HL-60 (cell line): ENCODE data around the gene CDK17.
A peak's percentile ranks its signal among the peaks of the same experiment; 100 is the strongest.
"Not testable (repeated sequence)": the region's sequence is repeated elsewhere in the genome, so short reads cannot be mapped to it uniquely, and the experiment has no call there.

Experiments
- DNase-seq, 2 experiments: peaks; one replicate each; pipeline ENCODE4 v3.0.0-alpha.2; 2010 to 2020; ENCODE audit warnings: low read depth in 1 of 2, low spot score in 1 of 2
- H3K27ac ChIP-seq: fragments of 250-450 bp; sonication (Bioruptor Pico); replicated peaks from 2 replicates; pipeline ENCODE4 v1.5.1; 2020; ENCODE audit warnings: mild to moderate bottlenecking, moderate library complexity
- H3K27me3 ChIP-seq: fragments of 250-450 bp; sonication (Bioruptor Pico); 2 replicates; pipeline ENCODE4 v1.5.1; 2021; ENCODE audit warnings: mild to moderate bottlenecking, moderate library complexity; ENCODE audit not compliant: insufficient read depth, poor library complexity, severe bottlenecking
- H3K4me3 ChIP-seq: replicated peaks from 2 replicates; pipeline ENCODE4 v1.5.1; 2011; ENCODE audit warnings: mild to moderate bottlenecking, control low read depth, low read length; ENCODE audit not compliant: insufficient read depth
- GABPA ChIP-seq: IDR thresholded peaks from 2 replicates; pipeline ENCODE4 v1.6.1; 2012; ENCODE audit warnings: low read depth
- POLR2AphosphoS5 ChIP-seq: IDR thresholded peaks from 2 replicates; pipeline ENCODE4 v1.6.1; 2012; ENCODE audit warnings: low read depth
- SPI1 ChIP-seq: IDR thresholded peaks from 2 replicates; pipeline ENCODE4 v1.6.1; 2012; ENCODE audit warnings: low read depth, mild to moderate bottlenecking, borderline replicate concordance
- TF ChIP-seq, protein P1 (sequence below): IDR thresholded peaks from 2 replicates; pipeline ENCODE4 v1.6.1; 2012; ENCODE audit warnings: low read depth; ENCODE audit not compliant: insufficient replicate concordance
- TF ChIP-seq, protein P2 (sequence below): IDR thresholded peaks from one replicate; pipeline ENCODE4 v1.5.1; 2011; ENCODE audit warnings: low read length, control low read depth, inconsistent platforms; ENCODE audit not compliant: insufficient read depth

Gene CDK17

GRCh38 chr12:96409731-96410130 is 9.5 kb upstream of the CDK17 start:
- Histone ChIP-seq H3K27me3 (no peaks in the 10 kb centered on the region), H3K4me3 (no peak overlapping the region), H3K27ac (peak overlapping the region; percentile 41)
- TF ChIP-seq POLR2AphosphoS5 (no peak), SPI1 (peak; percentile 54; the same call in 1 of the 2 replicates)
- peak in 1 of 2 experiments; percentile 25 for DNase-seq

DNA sequence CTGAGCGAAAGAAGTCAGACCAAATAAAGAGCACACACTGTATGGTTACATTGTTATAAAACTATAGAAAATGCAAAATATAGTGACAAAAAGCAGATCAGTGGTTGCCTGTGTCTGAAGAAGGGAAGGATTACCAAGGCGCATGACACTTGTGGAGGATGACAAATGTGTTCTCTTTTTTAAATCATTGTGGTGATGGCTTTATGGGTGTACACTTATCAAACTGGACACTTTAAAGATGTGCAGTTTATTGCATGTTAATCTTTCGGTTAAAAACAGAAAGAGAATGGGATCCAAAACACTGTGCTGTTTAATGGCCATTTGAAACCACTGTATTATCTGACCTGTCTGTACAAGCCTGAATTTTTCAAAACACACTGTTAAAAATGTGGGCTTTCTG is 8.8 kb upstream of the CDK17 start:
- TF ChIP-seq, protein P1, sequence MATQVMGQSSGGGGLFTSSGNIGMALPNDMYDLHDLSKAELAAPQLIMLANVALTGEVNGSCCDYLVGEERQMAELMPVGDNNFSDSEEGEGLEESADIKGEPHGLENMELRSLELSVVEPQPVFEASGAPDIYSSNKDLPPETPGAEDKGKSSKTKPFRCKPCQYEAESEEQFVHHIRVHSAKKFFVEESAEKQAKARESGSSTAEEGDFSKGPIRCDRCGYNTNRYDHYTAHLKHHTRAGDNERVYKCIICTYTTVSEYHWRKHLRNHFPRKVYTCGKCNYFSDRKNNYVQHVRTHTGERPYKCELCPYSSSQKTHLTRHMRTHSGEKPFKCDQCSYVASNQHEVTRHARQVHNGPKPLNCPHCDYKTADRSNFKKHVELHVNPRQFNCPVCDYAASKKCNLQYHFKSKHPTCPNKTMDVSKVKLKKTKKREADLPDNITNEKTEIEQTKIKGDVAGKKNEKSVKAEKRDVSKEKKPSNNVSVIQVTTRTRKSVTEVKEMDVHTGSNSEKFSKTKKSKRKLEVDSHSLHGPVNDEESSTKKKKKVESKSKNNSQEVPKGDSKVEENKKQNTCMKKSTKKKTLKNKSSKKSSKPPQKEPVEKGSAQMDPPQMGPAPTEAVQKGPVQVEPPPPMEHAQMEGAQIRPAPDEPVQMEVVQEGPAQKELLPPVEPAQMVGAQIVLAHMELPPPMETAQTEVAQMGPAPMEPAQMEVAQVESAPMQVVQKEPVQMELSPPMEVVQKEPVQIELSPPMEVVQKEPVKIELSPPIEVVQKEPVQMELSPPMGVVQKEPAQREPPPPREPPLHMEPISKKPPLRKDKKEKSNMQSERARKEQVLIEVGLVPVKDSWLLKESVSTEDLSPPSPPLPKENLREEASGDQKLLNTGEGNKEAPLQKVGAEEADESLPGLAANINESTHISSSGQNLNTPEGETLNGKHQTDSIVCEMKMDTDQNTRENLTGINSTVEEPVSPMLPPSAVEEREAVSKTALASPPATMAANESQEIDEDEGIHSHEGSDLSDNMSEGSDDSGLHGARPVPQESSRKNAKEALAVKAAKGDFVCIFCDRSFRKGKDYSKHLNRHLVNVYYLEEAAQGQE = no peak
- TF ChIP-seq SPI1 = no peak
- no peak for TF ChIP-seq GABPA
- TF ChIP-seq POLR2AphosphoS5 = no peak
- TF ChIP-seq, protein P2, sequence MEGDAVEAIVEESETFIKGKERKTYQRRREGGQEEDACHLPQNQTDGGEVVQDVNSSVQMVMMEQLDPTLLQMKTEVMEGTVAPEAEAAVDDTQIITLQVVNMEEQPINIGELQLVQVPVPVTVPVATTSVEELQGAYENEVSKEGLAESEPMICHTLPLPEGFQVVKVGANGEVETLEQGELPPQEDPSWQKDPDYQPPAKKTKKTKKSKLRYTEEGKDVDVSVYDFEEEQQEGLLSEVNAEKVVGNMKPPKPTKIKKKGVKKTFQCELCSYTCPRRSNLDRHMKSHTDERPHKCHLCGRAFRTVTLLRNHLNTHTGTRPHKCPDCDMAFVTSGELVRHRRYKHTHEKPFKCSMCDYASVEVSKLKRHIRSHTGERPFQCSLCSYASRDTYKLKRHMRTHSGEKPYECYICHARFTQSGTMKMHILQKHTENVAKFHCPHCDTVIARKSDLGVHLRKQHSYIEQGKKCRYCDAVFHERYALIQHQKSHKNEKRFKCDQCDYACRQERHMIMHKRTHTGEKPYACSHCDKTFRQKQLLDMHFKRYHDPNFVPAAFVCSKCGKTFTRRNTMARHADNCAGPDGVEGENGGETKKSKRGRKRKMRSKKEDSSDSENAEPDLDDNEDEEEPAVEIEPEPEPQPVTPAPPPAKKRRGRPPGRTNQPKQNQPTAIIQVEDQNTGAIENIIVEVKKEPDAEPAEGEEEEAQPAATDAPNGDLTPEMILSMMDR = no peak
- H3K4me3 ChIP-seq = no peak overlapping the region
- DNase-seq = no peak
- peak overlapping the region; percentile 41 for H3K27ac ChIP-seq
- H3K27me3 ChIP-seq = no peaks in the 10 kb centered on the region

DNA sequence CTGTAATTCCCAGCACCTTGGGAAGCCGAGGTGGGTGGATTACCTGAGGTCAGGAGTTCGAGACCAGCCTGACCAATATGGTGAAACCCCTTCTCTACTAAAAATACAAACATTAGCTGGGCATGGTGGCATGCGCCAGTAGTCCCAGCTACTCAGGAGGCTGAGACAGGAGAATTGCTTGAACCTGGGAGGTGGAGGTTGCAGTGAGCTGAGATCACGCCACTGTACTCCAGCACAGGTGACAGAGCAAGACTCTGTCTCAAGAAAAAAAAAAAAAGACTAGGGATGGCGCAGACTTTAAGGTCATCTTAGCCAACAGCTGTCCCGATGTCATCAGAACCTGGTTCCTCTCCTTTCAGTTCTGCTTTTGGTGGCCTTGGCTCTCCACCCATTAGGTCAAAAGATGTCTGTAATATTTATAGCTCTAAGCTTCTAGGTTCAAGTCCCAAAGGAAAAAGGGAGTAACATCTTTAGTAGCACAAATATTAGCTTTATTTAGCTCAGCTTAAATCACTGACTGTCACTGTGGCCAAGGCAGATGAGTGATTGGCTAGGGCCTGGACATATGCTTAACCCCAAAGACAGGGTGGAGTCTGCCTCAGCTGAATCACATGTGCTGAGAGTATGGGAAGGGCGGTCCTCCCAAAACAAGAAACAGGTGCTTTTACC is 7.3 kb upstream of the CDK17 start:
- DNase-seq = peak; percentile 30 to 84
- peak overlapping the region; percentile 39 for H3K27ac ChIP-seq
- not testable (repeated sequence) for H3K27me3 ChIP-seq, H3K4me3 ChIP-seq
- peak; percentile 96 for TF ChIP-seq SPI1

DNA sequence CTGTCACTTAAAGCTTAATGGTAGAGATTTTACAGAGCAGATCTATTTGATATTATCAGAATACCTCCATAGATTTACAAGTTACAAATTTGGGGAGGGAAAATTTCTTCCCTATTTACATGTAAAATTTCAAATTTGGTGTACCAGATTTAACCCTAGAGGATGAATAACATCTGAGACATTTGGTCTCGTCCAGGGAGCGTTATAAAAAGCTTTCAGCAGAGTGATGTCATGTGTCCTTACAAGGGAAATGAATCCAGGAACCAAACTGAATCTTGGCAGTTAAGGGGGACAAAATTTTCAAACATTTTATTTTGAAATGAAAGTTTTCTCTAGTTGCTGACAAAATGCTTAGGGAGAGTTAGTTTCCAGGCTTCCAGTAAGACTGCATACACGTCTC is 4.5 kb upstream of the CDK17 start:
- Histone ChIP-seq H3K27ac (no peak overlapping the region), H3K4me3 (no peak overlapping the region)

More for the DNA sequence above, 4.5 kb upstream of the CDK17 start:
- TF ChIP-seq, protein P2 = no peak
- no peak for TF ChIP-seq GABPA
- TF ChIP-seq, protein P1 = no peak
- TF ChIP-seq POLR2AphosphoS5 = no peak
- no peaks in the 10 kb centered on the region for H3K27me3 ChIP-seq
- no peak for DNase-seq
